A549 (cell line): Measurements from ENCODE around the gene TXNRD2. TPM values are rescaled to one million over a fixed set of nuclear protein-coding genes. Genes with fewer than 3 reads are reported as not detected.

Source experiments
- ATAC-seq, 2 experiments: fragments of 200-7000 bp in 1 of 2; fragments of >200 bp in 1 of 2; cut with Nextera tagmentation in 1 of 2; cut with Tn5 transposase in 1 of 2; 3 replicates each; pipeline versions ENCODE4 v1.8.0 to v1.9.1; 2018 to 2020; ENCODE audit warnings: mild to moderate bottlenecking in 1 of 2, moderate library complexity in 1 of 2
- CTCF ChIA-PET: fragments of 300-600 bp; sonication (Branson Sonifier 250); formaldehyde crosslinking; extraction: SDS; loops from one replicate; lab custom pipeline; 2021; ENCODE audit warnings: antibody characterized with exemption, inconsistent platforms; lab: Yijun Ruan, JAX
- POLR2A ChIA-PET: fragments of 350-600 bp; formaldehyde crosslinking; extraction: SDS; loops from one replicate; lab custom pipeline; 2021; ENCODE audit warnings: antibody characterized with exemption, inconsistent platforms; lab: Yijun Ruan, JAX
- DNase-seq, 2 experiments: peaks; one replicate each; pipeline versions ENCODE4 v3.0.0 to v3.0.0-alpha.2; 2011 to 2016; ENCODE audit warnings: low read depth in 1 of 2, low spot score in 1 of 2
- FAIRE-seq: peaks from 2 replicates; lab custom pipeline; 2011; peaks lifted over from hg19 to GRCh38; lab: Jason Lieb, UNC
- H3K27ac ChIP-seq, 2 experiments: fragments of >200 bp; sonication (Bioruptor Twin); formaldehyde crosslinking; 3 replicates each; pipeline ENCODE4 v1.5.1; 2016 to 2017
- H3K4me1 ChIP-seq: fragments of >200 bp; sonication (Bioruptor Twin); formaldehyde crosslinking; 3 replicates; pipeline ENCODE4 v1.6.1; 2016
- H3K4me2 ChIP-seq: fragments of >200 bp; sonication (Bioruptor Twin); formaldehyde crosslinking; 3 replicates; pipeline ENCODE4 v1.6.1; 2016
- H3K4me3 ChIP-seq: fragments of >200 bp; sonication (Bioruptor Twin); formaldehyde crosslinking; 3 replicates; pipeline ENCODE4 v1.5.1; 2016
- H3K9me3 ChIP-seq: fragments of >200 bp; sonication (Bioruptor Twin); formaldehyde crosslinking; 3 replicates; pipeline ENCODE4 v1.6.1; 2016
- BHLHE40 ChIP-seq: IDR thresholded peaks from 2 replicates; pipeline ENCODE4 v1.6.1; 2012; ENCODE audit warnings: low read depth, low read length, inconsistent platforms
- CBX2 ChIP-seq: fragments of 200-600 bp; sonication (generic); IDR thresholded peaks from 2 replicates; pipeline ENCODE4 v1.6.1; 2016; ENCODE audit warnings: low read depth, mild to moderate bottlenecking, borderline replicate concordance
- CEBPB ChIP-seq, 2 experiments: fragments of >200 bp in 1 of 2; sonication (Bioruptor Twin) in 1 of 2; formaldehyde crosslinking in 1 of 2; IDR thresholded peaks; 2 replicates each; pipeline ENCODE4 v1.6.1; 2012 to 2016
- CHD2 ChIP-seq: fragments of 150-350 bp; IDR thresholded peaks from 2 replicates; pipeline ENCODE4 v1.6.1; 2014; ENCODE audit warnings: low read length; ENCODE audit not compliant: partially characterized antibody
- EHMT2 ChIP-seq: fragments of 200-600 bp; sonication (generic); IDR thresholded peaks from 2 replicates; pipeline ENCODE4 v1.6.1; 2016; ENCODE audit warnings: antibody characterized with exemption, low read depth, mild to moderate bottlenecking, moderate library complexity
- EP300 ChIP-seq, 2 experiments: fragments of >200 bp; sonication (Bioruptor Twin); formaldehyde crosslinking; IDR thresholded peaks; 2 replicates in 1 of 2; 3 replicates in 1 of 2; pipeline ENCODE4 v1.6.1; 2016 to 2017
- FOSL2 ChIP-seq, 2 experiments: fragments of 450-650 bp in 1 of 2; fragments of >200 bp in 1 of 2; sonication (Bioruptor Twin) in 1 of 2; formaldehyde crosslinking; IDR thresholded peaks; 2 replicates each; pipeline versions ENCODE4 v1.5.0 to v1.6.1; 2016 to 2020; ENCODE audit warnings: mild to moderate bottlenecking in 1 of 2, moderate library complexity in 1 of 2
- GATA3 ChIP-seq: IDR thresholded peaks from 2 replicates; pipeline ENCODE4 v1.6.1; 2012; ENCODE audit warnings: borderline replicate concordance
- HOXB5 ChIP-seq: fragments of 250-450 bp; sonication (Bioruptor Pico); IDR thresholded peaks from 2 replicates; pipeline ENCODE4 v1.5.0; 2020; ENCODE audit warnings: mild to moderate bottlenecking, moderate library complexity
- MAFK ChIP-seq: fragments of 450-650 bp; IDR thresholded peaks from 2 replicates; pipeline ENCODE4 v1.6.1; 2014; ENCODE audit not compliant: partially characterized antibody
- NFE2L2 ChIP-seq: fragments of 150-350 bp; conservative IDR thresholded peaks from 2 replicates; pipeline ENCODE4 v1.6.1; 2014; ENCODE audit warnings: low read length
- NR3C1 ChIP-seq: fragments of >200 bp; sonication (Bioruptor Twin); formaldehyde crosslinking; IDR thresholded peaks from 3 replicates; pipeline ENCODE4 v1.6.1; 2017
- PHF8 ChIP-seq: fragments of 200-600 bp; sonication (generic); IDR thresholded peaks from 2 replicates; pipeline ENCODE4 v1.6.1; 2016; ENCODE audit warnings: low read depth, mild to moderate bottlenecking, antibody characterized with exemption, moderate library complexity, borderline replicate concordance
- RAD21 ChIP-seq, 2 experiments: fragments of >200 bp in 1 of 2; sonication (Bioruptor Twin) in 1 of 2; formaldehyde crosslinking in 1 of 2; IDR thresholded peaks in 1 of 2; conservative IDR thresholded peaks in 1 of 2; 2 replicates in 1 of 2; 3 replicates in 1 of 2; pipeline ENCODE4 v1.6.1; 2012 to 2018; ENCODE audit warnings: inconsistent platforms in 1 of 2
- RARB ChIP-seq: fragments of 250-450 bp; sonication (Bioruptor Pico); IDR thresholded peaks from 2 replicates; pipeline ENCODE4 v1.8.0; 2021; ENCODE audit warnings: mild to moderate bottlenecking, moderate library complexity
- RCOR1 ChIP-seq: fragments of 150-350 bp; IDR thresholded peaks from 2 replicates; pipeline ENCODE4 v1.6.1; 2014; ENCODE audit warnings: antibody characterized with exemption, low read length, low read depth
- RFX5 ChIP-seq: fragments of 450-650 bp; IDR thresholded peaks from 2 replicates; pipeline ENCODE4 v1.7.1; 2014; ENCODE audit warnings: antibody characterized with exemption, mild to moderate bottlenecking, moderate library complexity
- SMC3 ChIP-seq: fragments of >200 bp; sonication (Bioruptor Twin); formaldehyde crosslinking; IDR thresholded peaks from 3 replicates; pipeline ENCODE4 v1.6.1; 2018; ENCODE audit warnings: inconsistent platforms
- SREBF2 ChIP-seq: fragments of 450-650 bp; IDR thresholded peaks from 2 replicates; pipeline ENCODE4 v1.6.1; 2014; ENCODE audit warnings: mild to moderate bottlenecking, moderate library complexity
- TP53 ChIP-seq: fragments of 250-450 bp; sonication (Bioruptor Pico); IDR thresholded peaks from 2 replicates; pipeline ENCODE4 v1.5.0; 2021; ENCODE audit warnings: mild to moderate bottlenecking, moderate library complexity
- ZNF302 ChIP-seq: fragments of 250-450 bp; sonication (Bioruptor Pico); IDR thresholded peaks from 2 replicates; pipeline ENCODE4 v1.9.0; 2021; ENCODE audit warnings: inconsistent platforms, mild to moderate bottlenecking, moderate library complexity
- WGBS: methylation state at CpG from one replicate; pipeline ENCODE4 v1.1.6; 2017; ENCODE audit errors: missing lambda C conversion rate; 5-methylcytosine and 5-hydroxymethylcytosine counted together
- polyA plus RNA-seq, 4 experiments: library from polyadenylated mRNA; depleted of rRNA in 3 of 4; stranded (reverse); fragments of >200 nt; fragmentation: RNase III in 1 of 4; extraction: RNeasy Plus Mini Kit Qiagen cat#74134 plus additional on column Dnase treatment in 1 of 4; gene quantifications; 2 replicates in 3 of 4; 3 replicates in 1 of 4; pipeline ENCODE4 v1.2.3, GENCODE V29; 2011 to 2017
- TF ChIP-seq, protein P1 (sequence below): fragments of >200 bp; sonication (Bioruptor Twin); formaldehyde crosslinking; IDR thresholded peaks from 3 replicates; pipeline ENCODE4 v1.5.1; 2016
- TF ChIP-seq, protein P2 (sequence below): fragments of 150-350 bp; IDR thresholded peaks from 2 replicates; pipeline ENCODE4 v1.6.1; 2014; ENCODE audit warnings: low read depth, mild to moderate bottlenecking, low read length
- TF ChIP-seq, protein P3 (sequence below): fragments of >200 bp; sonication (Bioruptor Twin); formaldehyde crosslinking; IDR thresholded peaks from 3 replicates; pipeline ENCODE4 v1.6.1; 2016
- TF ChIP-seq, protein P4 (sequence below): fragments of >200 bp; sonication (Bioruptor Twin); formaldehyde crosslinking; IDR thresholded peaks from 2 replicates; pipeline ENCODE4 v1.6.1; 2016
- TF ChIP-seq, protein P5 (sequence below): fragments of 450-650 bp; IDR thresholded peaks from 2 replicates; pipeline ENCODE4 v1.6.1; 2014; ENCODE audit warnings: antibody characterized with exemption
- TF ChIP-seq, protein P6 (sequence below): fragments of 250-450 bp; sonication (Bioruptor Pico); IDR thresholded peaks from 2 replicates; pipeline ENCODE4 v1.5.0; 2021; ENCODE audit warnings: mild to moderate bottlenecking, moderate library complexity, borderline replicate concordance

TXNRD2 gene
- polyA plus RNA-seq, 2 of the 4 experiments (the other 2 are of a cell fraction): 16.3 to 25.6 TPM

DNA sequence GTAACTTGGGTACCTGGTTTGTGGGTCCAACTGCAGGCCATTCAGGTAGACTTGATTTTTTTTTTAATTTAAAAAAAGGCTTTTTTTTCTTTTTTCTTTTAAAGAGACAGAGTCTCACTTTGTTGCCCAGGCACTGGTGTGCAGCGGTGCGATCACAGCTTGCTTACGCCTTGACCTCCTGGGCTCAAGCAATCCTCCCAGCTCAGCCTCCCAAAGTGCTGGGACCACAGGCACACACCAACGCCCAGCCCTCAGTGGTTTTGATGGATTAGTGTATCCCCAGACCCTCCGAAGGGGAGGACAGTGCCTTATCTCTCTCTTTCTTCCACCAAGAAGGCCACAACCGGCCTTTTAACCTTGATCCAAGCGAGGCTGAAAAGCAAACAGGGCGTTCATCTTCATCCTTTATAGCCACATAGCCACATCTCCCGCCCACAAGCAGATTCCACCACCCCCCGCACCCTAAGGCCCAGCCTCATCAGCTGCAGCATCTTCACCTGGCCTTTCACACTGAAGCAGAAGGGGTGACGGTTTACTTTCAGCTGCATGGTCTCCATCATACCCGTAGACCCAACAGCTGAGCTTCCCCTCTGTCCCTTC is 17.6 kb downstream of the TXNRD2 start (continued):
- TF ChIP-seq, protein P1, sequence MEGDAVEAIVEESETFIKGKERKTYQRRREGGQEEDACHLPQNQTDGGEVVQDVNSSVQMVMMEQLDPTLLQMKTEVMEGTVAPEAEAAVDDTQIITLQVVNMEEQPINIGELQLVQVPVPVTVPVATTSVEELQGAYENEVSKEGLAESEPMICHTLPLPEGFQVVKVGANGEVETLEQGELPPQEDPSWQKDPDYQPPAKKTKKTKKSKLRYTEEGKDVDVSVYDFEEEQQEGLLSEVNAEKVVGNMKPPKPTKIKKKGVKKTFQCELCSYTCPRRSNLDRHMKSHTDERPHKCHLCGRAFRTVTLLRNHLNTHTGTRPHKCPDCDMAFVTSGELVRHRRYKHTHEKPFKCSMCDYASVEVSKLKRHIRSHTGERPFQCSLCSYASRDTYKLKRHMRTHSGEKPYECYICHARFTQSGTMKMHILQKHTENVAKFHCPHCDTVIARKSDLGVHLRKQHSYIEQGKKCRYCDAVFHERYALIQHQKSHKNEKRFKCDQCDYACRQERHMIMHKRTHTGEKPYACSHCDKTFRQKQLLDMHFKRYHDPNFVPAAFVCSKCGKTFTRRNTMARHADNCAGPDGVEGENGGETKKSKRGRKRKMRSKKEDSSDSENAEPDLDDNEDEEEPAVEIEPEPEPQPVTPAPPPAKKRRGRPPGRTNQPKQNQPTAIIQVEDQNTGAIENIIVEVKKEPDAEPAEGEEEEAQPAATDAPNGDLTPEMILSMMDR: no peak
- no peak for TF ChIP-seq MAFK

DNA sequence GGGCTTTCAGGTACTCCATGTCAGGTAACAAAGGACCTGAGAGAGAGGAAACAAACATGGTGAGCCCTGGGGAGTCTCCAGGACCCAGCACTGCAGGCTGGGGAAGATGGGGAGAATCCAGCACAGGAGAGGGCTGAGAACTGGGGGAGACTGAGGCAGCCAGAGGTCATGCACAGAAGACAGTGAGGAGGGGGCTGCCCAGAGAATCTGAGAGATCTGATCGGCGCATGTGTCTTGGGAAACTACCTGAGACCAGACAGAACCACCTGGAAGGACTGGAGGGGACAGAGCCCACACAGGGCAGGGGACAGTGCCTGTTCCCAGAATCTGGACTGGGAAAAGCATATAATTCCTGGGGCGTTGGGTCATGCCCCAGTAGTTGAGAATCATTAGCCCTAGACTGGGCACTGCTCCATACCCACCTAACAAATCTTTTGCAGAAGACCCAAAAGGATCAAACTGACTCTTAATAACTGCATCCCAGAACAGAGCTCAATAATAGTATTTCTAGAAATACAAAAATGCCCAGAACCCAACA is 20.0 kb downstream of the TXNRD2 start:
- no peak for DNase-seq
- no peak overlapping the region for H3K27ac ChIP-seq
- H3K9me3 ChIP-seq: no peaks in the 10 kb centered on the region
- H3K4me2 ChIP-seq: no peak overlapping the region
- no peak for ATAC-seq
- H3K4me1 ChIP-seq: no peaks in the 10 kb centered on the region
- CTCF ChIA-PET: interaction anchor here (0.7 to 1.7 kb wide), 3 partner anchors 12 to 191 kb away, joined by 3 to 6 read pairs (median 5); no protein-coding TSS in a partner anchor
- WGBS: 60% methylated on average over 3 of the region's 3 CpGs
- POLR2A ChIA-PET: no interaction called here
- no peak overlapping the region for H3K4me3 ChIP-seq
- no peak for TF ChIP-seq PHF8
- TF ChIP-seq FOSL2 (IDR thresholded peaks at IDR 0.05): no peak
- no peak for TF ChIP-seq FOSL2 (CRISPR knock-in tag; IDR thresholded peaks at IDR 0.05)
- no peak for TF ChIP-seq TP53 (CRISPR knock-in tag)
- TF ChIP-seq GATA3: no peak
- no peak for TF ChIP-seq SMC3
- no peak for TF ChIP-seq CHD2
- no peak for TF ChIP-seq CEBPB (IDR thresholded peaks at IDR 0.05)
- no peak for TF ChIP-seq BHLHE40
- TF ChIP-seq, protein P2, sequence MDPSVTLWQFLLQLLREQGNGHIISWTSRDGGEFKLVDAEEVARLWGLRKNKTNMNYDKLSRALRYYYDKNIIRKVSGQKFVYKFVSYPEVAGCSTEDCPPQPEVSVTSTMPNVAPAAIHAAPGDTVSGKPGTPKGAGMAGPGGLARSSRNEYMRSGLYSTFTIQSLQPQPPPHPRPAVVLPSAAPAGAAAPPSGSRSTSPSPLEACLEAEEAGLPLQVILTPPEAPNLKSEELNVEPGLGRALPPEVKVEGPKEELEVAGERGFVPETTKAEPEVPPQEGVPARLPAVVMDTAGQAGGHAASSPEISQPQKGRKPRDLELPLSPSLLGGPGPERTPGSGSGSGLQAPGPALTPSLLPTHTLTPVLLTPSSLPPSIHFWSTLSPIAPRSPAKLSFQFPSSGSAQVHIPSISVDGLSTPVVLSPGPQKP: no peak
- TF ChIP-seq RCOR1: no peak
- TF ChIP-seq, protein P3, sequence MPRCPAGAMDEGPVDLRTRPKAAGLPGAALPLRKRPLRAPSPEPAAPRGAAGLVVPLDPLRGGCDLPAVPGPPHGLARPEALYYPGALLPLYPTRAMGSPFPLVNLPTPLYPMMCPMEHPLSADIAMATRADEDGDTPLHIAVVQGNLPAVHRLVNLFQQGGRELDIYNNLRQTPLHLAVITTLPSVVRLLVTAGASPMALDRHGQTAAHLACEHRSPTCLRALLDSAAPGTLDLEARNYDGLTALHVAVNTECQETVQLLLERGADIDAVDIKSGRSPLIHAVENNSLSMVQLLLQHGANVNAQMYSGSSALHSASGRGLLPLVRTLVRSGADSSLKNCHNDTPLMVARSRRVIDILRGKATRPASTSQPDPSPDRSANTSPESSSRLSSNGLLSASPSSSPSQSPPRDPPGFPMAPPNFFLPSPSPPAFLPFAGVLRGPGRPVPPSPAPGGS: no peak
- TF ChIP-seq EP300 (IDR thresholded peaks at IDR 0.05): no peak
- no peak for TF ChIP-seq EHMT2
- TF ChIP-seq RARB (CRISPR knock-in tag): no peak
- FAIRE-seq: no peak

DNA sequence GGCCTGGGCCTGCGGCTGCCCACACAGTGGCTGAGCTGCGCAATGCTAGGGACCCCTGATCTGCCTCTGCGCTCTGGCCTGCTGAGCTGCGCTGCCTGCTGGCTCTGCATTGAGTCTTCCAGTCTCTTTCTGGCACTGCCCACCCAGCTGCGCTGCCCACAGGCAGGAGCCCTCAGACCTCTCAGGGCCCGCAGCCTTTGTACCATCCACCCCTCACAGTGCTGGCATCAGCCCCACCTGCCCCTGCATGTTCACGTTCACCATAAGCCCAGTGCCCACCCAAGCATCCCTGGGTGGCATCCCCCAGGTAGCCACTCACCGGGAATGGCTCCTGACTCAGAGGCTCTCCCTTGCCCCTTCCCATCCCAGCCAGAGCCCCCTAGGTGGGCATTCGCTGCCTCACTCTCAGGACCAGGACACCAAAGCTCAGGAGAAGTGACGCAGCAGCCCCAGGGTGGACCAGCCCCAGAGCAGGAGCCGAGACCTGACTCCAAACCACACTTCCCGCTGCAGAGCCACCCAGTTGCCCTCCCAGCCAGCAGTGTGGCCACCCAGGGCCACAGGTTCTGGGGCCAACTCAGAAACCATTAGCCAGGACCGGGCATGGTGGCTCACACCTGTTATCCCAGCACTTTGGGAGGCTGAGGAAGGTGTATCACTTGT is 21.8 kb downstream of the TXNRD2 start:
- TF ChIP-seq EP300 (IDR thresholded peaks at IDR 0.05) (no peak), ZNF302 (CRISPR knock-in tag) (no peak), HOXB5 (CRISPR knock-in tag) (no peak), BHLHE40 (no peak), NFE2L2 (no peak), RFX5 (no peak), CBX2 (no peak), MAFK (no peak), RAD21 (conservative IDR thresholded peaks at IDR 0.05 in 1 of 2, IDR thresholded peaks at IDR 0.05 in 1 of 2) (no peak), NR3C1 (no peak), EHMT2 (no peak), SMC3 (no peak), SREBF2 (no peak)
- TF ChIP-seq, protein P4, sequence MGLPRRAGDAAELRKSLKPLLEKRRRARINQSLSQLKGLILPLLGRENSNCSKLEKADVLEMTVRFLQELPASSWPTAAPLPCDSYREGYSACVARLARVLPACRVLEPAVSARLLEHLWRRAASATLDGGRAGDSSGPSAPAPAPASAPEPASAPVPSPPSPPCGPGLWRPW: no peak
- TF ChIP-seq, protein P5, sequence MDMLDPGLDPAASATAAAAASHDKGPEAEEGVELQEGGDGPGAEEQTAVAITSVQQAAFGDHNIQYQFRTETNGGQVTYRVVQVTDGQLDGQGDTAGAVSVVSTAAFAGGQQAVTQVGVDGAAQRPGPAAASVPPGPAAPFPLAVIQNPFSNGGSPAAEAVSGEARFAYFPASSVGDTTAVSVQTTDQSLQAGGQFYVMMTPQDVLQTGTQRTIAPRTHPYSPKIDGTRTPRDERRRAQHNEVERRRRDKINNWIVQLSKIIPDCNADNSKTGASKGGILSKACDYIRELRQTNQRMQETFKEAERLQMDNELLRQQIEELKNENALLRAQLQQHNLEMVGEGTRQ: no peak
- TF ChIP-seq, protein P6, sequence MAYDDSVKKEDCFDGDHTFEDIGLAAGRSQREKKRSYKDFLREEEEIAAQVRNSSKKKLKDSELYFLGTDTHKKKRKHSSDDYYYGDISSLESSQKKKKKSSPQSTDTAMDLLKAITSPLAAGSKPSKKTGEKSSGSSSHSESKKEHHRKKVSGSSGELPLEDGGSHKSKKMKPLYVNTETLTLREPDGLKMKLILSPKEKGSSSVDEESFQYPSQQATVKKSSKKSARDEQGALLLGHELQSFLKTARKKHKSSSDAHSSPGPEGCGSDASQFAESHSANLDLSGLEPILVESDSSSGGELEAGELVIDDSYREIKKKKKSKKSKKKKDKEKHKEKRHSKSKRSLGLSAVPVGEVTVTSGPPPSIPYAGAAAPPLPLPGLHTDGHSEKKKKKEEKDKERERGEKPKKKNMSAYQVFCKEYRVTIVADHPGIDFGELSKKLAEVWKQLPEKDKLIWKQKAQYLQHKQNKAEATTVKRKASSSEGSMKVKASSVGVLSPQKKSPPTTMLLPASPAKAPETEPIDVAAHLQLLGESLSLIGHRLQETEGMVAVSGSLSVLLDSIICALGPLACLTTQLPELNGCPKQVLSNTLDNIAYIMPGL (CRISPR knock-in tag): no peak
- H3K4me1 ChIP-seq: no peaks in the 10 kb centered on the region
- ATAC-seq: no peak
- 85% methylated on average over 12 of the region's 13 CpGs for WGBS
- H3K9me3 ChIP-seq: no peaks in the 10 kb centered on the region
- no peak overlapping the region for H3K4me2 ChIP-seq
- no peak for DNase-seq
- H3K4me3 ChIP-seq: no peak overlapping the region
- H3K27ac ChIP-seq: no peak overlapping the region
- no peak for FAIRE-seq
- POLR2A ChIA-PET: no interaction called here
- CTCF ChIA-PET: interaction anchor here (1.7 to 3.5 kb wide), 2 partner anchors 10 to 163 kb away, joined by 6 to 11 read pairs; no protein-coding TSS in a partner anchor
